Activated T-helper 17 cell treated with anti-CD3 and anti-CD28 coated beads, Interleukin-2, amount 50 U/mL, for 72 hours (primary cell): Measurements from ENCODE around the gene LPAR2. TPM values are rescaled to one million over a fixed set of nuclear protein-coding genes. Genes with fewer than 3 reads are reported as not detected.
"Not testable (repeated sequence)": the region's sequence is repeated elsewhere in the genome, so short reads cannot be mapped to it uniquely, and the experiment has no call there.

ENCODE experiments used
- ATAC-seq: fragments of 150-1000 bp; cut with Tn5 transposase; replicated peaks from 2 replicates; pipeline ENCODE4 v1.10.0; 2021; ENCODE audit warnings: mild to moderate bottlenecking, moderate library complexity
- H3K27ac Mint-ChIP-seq: one replicate; pipeline ENCODE4 v1.8.0; 2022; ENCODE audit warnings: mixed read lengths
- H3K27me3 Mint-ChIP-seq: one replicate; pipeline ENCODE4 v1.8.0; 2022; ENCODE audit warnings: mixed read lengths
- H3K36me3 Mint-ChIP-seq: one replicate; pipeline ENCODE4 v1.8.0; 2022; ENCODE audit warnings: low read depth, mild to moderate bottlenecking, mixed read lengths
- H3K4me1 Mint-ChIP-seq: one replicate; pipeline ENCODE4 v1.8.0; 2022; ENCODE audit warnings: mixed read lengths
- H3K4me3 Mint-ChIP-seq: one replicate; pipeline ENCODE4 v1.8.0; 2022; ENCODE audit warnings: mild to moderate bottlenecking, mixed read lengths
- H3K9me3 Mint-ChIP-seq: one replicate; pipeline ENCODE4 v1.8.0; 2022; ENCODE audit warnings: mixed read lengths
- total RNA-seq, 2 donors: library from RNA; stranded (reverse); gene quantifications; one replicate each; pipeline ENCODE4 v1.2.3, GENCODE V29; 2022

LPAR2 gene
- total RNA-seq: 10 to 100 TPM; 46.3 to 85.6 TPM

GRCh38 chr19:19627621-19628500 is at the start of gene LPAR2:
TSS of gene LPAR2 (minus strand) at chr19:19628220. CDS start at chr19:19627275, 945 bp downstream.
- H3K4me3 Mint-ChIP-seq: peak within 1 kb of the TSS; percentile 99
- peak; percentile 79 for ATAC-seq
- H3K4me1 Mint-ChIP-seq: peaks cover 16% of the 10 kb centered on the region
- peaks cover 72% of the 10 kb centered on the region for H3K36me3 Mint-ChIP-seq
- H3K9me3 Mint-ChIP-seq: no peaks in the 10 kb centered on the region
- H3K27ac Mint-ChIP-seq: peak within 1 kb of the TSS; percentile 98
- no peaks in the 10 kb centered on the region for H3K27me3 Mint-ChIP-seq

DNA sequence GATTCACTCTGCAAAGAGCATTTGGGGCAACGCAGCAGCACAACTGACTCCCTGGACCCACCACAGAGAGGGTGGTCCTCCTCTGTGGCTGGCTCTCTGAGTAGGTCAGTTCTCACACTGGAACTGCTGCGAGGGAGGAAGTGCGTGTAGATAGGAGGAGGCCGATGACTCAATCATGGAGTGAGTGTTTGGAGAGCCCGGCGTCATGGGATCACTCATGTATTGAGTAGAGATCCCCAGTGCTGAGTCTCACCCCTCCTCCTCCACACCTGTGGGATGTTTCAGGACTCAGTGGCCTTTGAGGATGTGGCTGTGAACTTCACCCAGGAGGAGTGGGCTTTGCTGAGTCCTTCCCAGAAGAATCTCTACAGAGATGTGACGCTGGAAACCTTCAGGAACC is 49.6 kb upstream of the LPAR2 start:
- Mint-ChIP-seq H3K4me3 (no peak overlapping the region), H3K27ac (peak overlapping the region; percentile 11), H3K36me3 (peaks cover 94% of the 10 kb centered on the region), H3K4me1 (peaks cover 4% of the 10 kb centered on the region), H3K9me3 (peaks cover 14% of the 10 kb centered on the region), H3K27me3 (no peaks in the 10 kb centered on the region)
- ATAC-seq: peak; percentile 32

DNA sequence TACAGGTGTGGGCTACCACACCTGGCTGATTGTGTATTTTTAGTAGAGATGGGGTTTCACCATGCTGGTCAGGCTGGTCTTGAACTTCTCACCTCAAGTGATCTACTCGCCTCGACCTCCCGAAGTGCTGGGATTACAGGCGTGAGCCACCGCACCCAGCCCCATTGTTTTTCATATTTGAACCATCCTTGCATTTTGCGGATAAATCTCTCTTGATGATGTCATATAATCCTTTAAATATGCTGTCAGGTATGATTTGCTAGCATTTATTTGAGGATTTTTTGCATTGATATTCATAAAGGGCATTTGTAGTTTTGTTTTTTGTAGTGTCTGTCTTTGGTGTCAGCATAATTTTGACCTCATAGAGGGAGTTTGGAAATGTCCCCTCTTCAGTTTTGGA is 46.3 kb upstream of the LPAR2 start:
- Mint-ChIP-seq H3K4me3 (peak overlapping the region; percentile 32), H3K27ac (no peak overlapping the region)

GRCh38 chr19:19672816-19673215 is 44.8 kb upstream of the LPAR2 start:
- H3K9me3 Mint-ChIP-seq: peaks cover 9% of the 10 kb centered on the region
- peak overlapping the region; percentile 27 for H3K4me3 Mint-ChIP-seq
- H3K36me3 Mint-ChIP-seq: peaks cover 94% of the 10 kb centered on the region
- H3K4me1 Mint-ChIP-seq: peaks cover 3% of the 10 kb centered on the region
- no peak overlapping the region for H3K27ac Mint-ChIP-seq
- ATAC-seq: no peak
- H3K27me3 Mint-ChIP-seq: no peaks in the 10 kb centered on the region

More for the DNA sequence above, 46.3 kb upstream of the LPAR2 start:
- ATAC-seq: no peak
- H3K9me3 Mint-ChIP-seq: peaks cover 10% of the 10 kb centered on the region
- peaks cover 4% of the 10 kb centered on the region for H3K4me1 Mint-ChIP-seq
- no peaks in the 10 kb centered on the region for H3K27me3 Mint-ChIP-seq
- peaks cover 100% of the 10 kb centered on the region for H3K36me3 Mint-ChIP-seq

DNA sequence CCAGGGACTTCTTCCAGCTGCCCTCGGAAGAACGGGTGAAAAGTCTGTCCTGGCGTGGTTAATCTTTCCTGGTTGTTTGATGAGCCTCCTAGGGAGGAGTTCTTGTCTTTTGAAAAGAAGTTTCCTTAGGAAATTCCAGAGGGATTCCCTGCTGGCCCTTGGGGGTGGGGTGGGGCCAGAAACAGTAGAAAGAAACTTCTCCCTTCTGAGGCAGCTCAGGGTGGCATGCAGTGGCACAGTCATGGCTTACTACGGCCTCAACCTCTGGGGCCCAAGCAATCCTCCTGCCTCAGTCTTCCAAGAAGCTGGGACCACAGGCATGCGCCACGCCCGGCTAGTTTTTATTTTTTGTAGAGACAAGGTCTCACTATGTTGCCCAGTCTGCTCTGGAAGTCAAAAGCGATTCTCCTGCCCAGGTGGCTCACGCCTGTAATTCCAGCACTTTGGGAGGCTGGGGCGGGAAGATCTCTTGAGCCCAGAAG is 42.1 kb upstream of the LPAR2 start:
- no peak for ATAC-seq

DNA sequence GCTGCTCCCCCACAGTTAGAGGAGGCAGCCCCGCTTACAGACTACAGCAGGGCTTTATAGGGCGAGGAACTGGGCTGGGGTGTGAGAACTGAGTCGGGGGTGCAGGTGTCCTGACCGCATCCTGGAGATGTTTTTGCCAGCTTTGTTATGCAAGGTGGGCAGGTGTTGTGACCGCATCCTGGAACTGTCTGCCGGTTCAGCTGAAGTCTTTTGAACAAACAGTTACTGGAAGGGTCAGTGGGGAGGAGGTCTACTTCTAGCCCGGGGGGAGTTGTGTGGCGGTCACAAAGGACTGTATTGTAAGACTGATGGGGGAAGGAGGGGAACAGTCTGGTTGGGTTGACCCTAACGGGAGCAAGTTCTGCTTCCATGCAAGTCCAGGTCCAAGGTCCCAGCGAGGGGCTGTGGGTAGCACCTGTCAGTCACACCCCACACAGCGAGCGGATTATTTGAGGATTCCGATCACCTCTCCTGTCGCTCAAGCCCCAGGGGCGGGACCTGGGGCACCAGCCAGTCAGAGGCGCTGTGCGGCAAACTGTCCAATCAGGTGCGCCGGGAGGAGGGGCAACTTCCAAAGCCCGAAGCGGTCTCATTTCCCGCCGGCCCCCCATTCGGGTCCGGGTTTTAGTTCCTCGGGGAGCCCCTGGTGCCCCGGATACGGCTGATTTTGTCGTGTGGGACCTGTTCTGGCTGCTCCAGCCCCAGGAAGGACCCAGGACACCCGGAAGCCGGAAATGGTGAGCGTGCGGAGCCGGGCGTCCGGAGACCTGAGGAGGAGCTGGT is 40.4 kb upstream of the LPAR2 start, which contains the start of gene ZNF101:
ZNF101 (plus strand) TSS at position 610 of the 783 bp plus-strand sequence; CDS start at position 735, 125 bp downstream.
- ATAC-seq: peak; percentile 81
- Mint-ChIP-seq H3K27ac (peak within 1 kb of the TSS; percentile 93), H3K4me3 (peak within 1 kb of the TSS; percentile 89), H3K4me1 (no peaks in the 10 kb centered on the region), H3K27me3 (no peaks in the 10 kb centered on the region), H3K36me3 (peaks cover 50% of the 10 kb centered on the region), H3K9me3 (no peaks in the 10 kb centered on the region)

More for the DNA sequence above, 42.1 kb upstream of the LPAR2 start:
- H3K36me3 Mint-ChIP-seq: peaks cover 67% of the 10 kb centered on the region
- H3K27me3 Mint-ChIP-seq: no peaks in the 10 kb centered on the region
- H3K27ac Mint-ChIP-seq: peak overlapping the region; percentile 93
- H3K9me3 Mint-ChIP-seq: no peaks in the 10 kb centered on the region
- peak overlapping the region; percentile 89 for H3K4me3 Mint-ChIP-seq
- no peaks in the 10 kb centered on the region for H3K4me1 Mint-ChIP-seq

GRCh38 chr19:19665420-19665948 is 37.5 kb upstream of the LPAR2 start:
- peaks cover 17% of the 10 kb centered on the region for H3K4me1 Mint-ChIP-seq
- H3K36me3 Mint-ChIP-seq: peaks cover 42% of the 10 kb centered on the region
- not testable (repeated sequence) for H3K27me3 Mint-ChIP-seq, H3K27ac Mint-ChIP-seq, ATAC-seq, H3K9me3 Mint-ChIP-seq
- peak overlapping the region; percentile 23 for H3K4me3 Mint-ChIP-seq

GRCh38 chr19:19663256-19664120 is 35.5 kb upstream of the LPAR2 start, which contains the start of gene ATP13A1:
TSS of gene ATP13A1 (minus strand) at chr19:19663676. CDS start at chr19:19663666, 10 bp downstream.
- H3K4me1 Mint-ChIP-seq: peaks cover 17% of the 10 kb centered on the region
- peak within 1 kb of the TSS; percentile 87 for H3K27ac Mint-ChIP-seq
- peak within 1 kb of the TSS; percentile 87 for H3K4me3 Mint-ChIP-seq
- H3K36me3 Mint-ChIP-seq: peaks cover 46% of the 10 kb centered on the region
- H3K27me3 Mint-ChIP-seq: no peaks in the 10 kb centered on the region
- no peaks in the 10 kb centered on the region for H3K9me3 Mint-ChIP-seq
- ATAC-seq: peak; percentile 79

DNA sequence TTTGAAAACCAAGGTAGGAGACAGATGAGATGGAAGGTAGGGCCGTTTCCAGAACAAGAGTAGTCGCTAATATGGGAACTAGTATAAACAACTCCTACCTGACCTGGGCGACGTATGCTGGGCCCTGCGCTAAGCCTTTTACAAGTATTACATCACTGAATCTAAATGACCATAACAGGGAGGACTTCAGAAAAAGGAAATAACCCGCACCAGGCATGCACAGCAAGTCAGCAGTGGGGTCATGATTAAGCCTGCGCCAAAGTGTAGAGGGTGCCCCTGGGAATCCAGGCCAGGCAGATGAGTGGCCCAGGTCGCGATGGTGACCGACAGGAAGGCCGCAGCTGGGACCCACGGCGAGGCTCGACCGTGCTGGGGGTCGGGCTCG is 34.8 kb upstream of the LPAR2 start:
- Mint-ChIP-seq H3K9me3 (no peaks in the 10 kb centered on the region), H3K27me3 (no peaks in the 10 kb centered on the region), H3K27ac (peak overlapping the region; percentile 87), H3K36me3 (peaks cover 46% of the 10 kb centered on the region), H3K4me3 (peak overlapping the region; percentile 87), H3K4me1 (peaks cover 17% of the 10 kb centered on the region)
- ATAC-seq: peak; percentile 1

GRCh38 chr19:19662344-19662743 is 34.3 kb upstream of the LPAR2 start:
- Mint-ChIP-seq H3K27ac (peak overlapping the region; percentile 87), H3K36me3 (peaks cover 51% of the 10 kb centered on the region), H3K9me3 (no peaks in the 10 kb centered on the region), H3K4me3 (peak overlapping the region; percentile 87), H3K4me1 (peaks cover 17% of the 10 kb centered on the region), H3K27me3 (no peaks in the 10 kb centered on the region)
- ATAC-seq: no peak

DNA sequence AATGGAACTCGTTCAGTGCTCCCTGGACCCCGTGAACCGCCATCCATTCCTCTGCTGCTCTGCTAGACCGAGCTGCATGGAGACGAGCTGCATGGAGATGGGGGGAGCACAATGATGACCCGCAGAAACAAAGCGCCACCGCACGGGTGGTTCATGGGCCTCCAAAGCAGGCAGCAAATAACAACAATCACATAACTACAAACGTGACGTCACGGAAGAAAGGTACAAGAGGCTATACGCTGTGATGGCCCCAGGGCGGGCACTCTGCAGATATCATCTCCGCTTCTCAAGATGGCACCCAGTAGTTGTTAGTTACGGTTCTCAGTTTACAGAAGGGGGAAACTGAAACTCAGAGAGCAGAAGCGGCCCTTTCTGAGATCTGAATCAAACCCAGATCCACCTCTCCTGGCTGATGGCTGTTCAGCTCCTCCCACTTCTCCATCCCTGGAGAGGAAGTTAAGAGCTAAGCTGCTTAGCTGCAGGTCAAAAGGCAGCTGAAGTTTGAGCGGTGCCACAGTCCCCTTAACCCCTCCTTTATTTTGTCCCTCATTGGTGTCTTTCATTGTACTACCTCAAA is 33.7 kb upstream of the LPAR2 start:
- H3K4me1 Mint-ChIP-seq: peaks cover 17% of the 10 kb centered on the region
- H3K27me3 Mint-ChIP-seq: no peaks in the 10 kb centered on the region
- ATAC-seq: peak; percentile 31
- H3K4me3 Mint-ChIP-seq: peak overlapping the region; percentile 87
- no peaks in the 10 kb centered on the region for H3K9me3 Mint-ChIP-seq
- peak overlapping the region; percentile 87 for H3K27ac Mint-ChIP-seq
- peaks cover 57% of the 10 kb centered on the region for H3K36me3 Mint-ChIP-seq

GRCh38 chr19:19661141-19661674 is 33.2 kb upstream of the LPAR2 start:
- Mint-ChIP-seq H3K27me3 (no peaks in the 10 kb centered on the region), H3K9me3 (no peaks in the 10 kb centered on the region), H3K27ac (peak overlapping the region; percentile 87), H3K4me1 (peaks cover 17% of the 10 kb centered on the region), H3K4me3 (peak overlapping the region; percentile 87), H3K36me3 (peaks cover 63% of the 10 kb centered on the region)
- no peak for ATAC-seq

GRCh38 chr19:19659646-19660245 is 31.7 kb upstream of the LPAR2 start:
- Mint-ChIP-seq H3K4me3 (no peak overlapping the region), H3K9me3 (no peaks in the 10 kb centered on the region), H3K36me3 (peaks cover 76% of the 10 kb centered on the region), H3K27ac (no peak overlapping the region), H3K4me1 (peaks cover 17% of the 10 kb centered on the region), H3K27me3 (no peaks in the 10 kb centered on the region)
- no peak for ATAC-seq
